Measurements from ENCODE around the gene DPP8. TPM values are rescaled to one million over a fixed set of nuclear protein-coding genes. Genes with fewer than 3 reads are reported as not detected.

Gene DPP8
- total RNA-seq, 3 donors from 2014 or later (not counting 1 experiment from before 2014, with no cell fraction given), result 51.7 to 64.8 (median 62.4) TPM

- TF ChIP-seq, protein P1, sequence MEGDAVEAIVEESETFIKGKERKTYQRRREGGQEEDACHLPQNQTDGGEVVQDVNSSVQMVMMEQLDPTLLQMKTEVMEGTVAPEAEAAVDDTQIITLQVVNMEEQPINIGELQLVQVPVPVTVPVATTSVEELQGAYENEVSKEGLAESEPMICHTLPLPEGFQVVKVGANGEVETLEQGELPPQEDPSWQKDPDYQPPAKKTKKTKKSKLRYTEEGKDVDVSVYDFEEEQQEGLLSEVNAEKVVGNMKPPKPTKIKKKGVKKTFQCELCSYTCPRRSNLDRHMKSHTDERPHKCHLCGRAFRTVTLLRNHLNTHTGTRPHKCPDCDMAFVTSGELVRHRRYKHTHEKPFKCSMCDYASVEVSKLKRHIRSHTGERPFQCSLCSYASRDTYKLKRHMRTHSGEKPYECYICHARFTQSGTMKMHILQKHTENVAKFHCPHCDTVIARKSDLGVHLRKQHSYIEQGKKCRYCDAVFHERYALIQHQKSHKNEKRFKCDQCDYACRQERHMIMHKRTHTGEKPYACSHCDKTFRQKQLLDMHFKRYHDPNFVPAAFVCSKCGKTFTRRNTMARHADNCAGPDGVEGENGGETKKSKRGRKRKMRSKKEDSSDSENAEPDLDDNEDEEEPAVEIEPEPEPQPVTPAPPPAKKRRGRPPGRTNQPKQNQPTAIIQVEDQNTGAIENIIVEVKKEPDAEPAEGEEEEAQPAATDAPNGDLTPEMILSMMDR (IDR thresholded peaks at IDR 0.05), result no peak
- H3K4me1 ChIP-seq (ENCODE audit: control insufficient read depth, insufficient read depth, low read length), result peaks cover 10% of the 10 kb centered on the region
- DNase-seq (no peak), ATAC-seq (peak in 1 of 3 donors; percentile 27)
- H3K27me3 Mint-ChIP-seq (ENCODE audit: low read depth in 2 of 2), result no peaks in the 10 kb centered on the region
- H3K4me3 ChIP-seq (ENCODE audit: low read length), result no peak overlapping the region
- intact Hi-C loops (cut with micrococcal nuclease), result no loop called here
- no peaks in the 10 kb centered on the region for H3K36me3 Mint-ChIP-seq
- no peaks in the 10 kb centered on the region for H3K27me3 ChIP-seq (ENCODE audit: control insufficient read depth, insufficient read depth, low read length)
- H3K4me1 Mint-ChIP-seq, result peaks cover 13 to 18% of the 10 kb centered on the region in 2 donors
- WGBS (ENCODE audit: insufficient coverage), result 79% methylated on average over 4 of the region's 7 CpGs
- peak overlapping the region; percentile 51 for H3K4me3 Mint-ChIP-seq
- H3K27ac ChIP-seq (ENCODE audit: low read length), result peak overlapping the region; percentile 5
- H3K9me3 ChIP-seq (ENCODE audit: control insufficient read depth, insufficient read depth, low read length), result no peaks in the 10 kb centered on the region
- H3K36me3 ChIP-seq (ENCODE audit: control insufficient read depth, insufficient read depth, low read length), result no peaks in the 10 kb centered on the region
- H3K27ac Mint-ChIP-seq, result peak overlapping the region; percentile 69 to 85
- no peaks in the 10 kb centered on the region for H3K9me3 Mint-ChIP-seq
These were observed 3.9 kb upstream of the DPP8 start for GRCh38 chr15:65521350-65521749.

- no peak for ATAC-seq
- Mint-ChIP-seq H3K9me3 (no peaks in the 10 kb centered on the region), H3K4me1 (peaks cover 25 to 35% of the 10 kb centered on the region in 2 donors), H3K36me3 (no peaks in the 10 kb centered on the region), H3K27me3 (ENCODE audit: low read depth in 2 of 2) (no peaks in the 10 kb centered on the region), H3K4me3 (peak overlapping the region; percentile 50), H3K27ac (peak overlapping the region in 1 of 2 donors; percentile 89)
- H3K36me3 ChIP-seq (ENCODE audit: control insufficient read depth, insufficient read depth, low read length), result peaks cover 3% of the 10 kb centered on the region
- no peak overlapping the region for H3K27ac ChIP-seq (ENCODE audit: low read length)
- H3K4me3 ChIP-seq (ENCODE audit: low read length), result no peak overlapping the region
- H3K27me3 ChIP-seq (ENCODE audit: control insufficient read depth, insufficient read depth, low read length), result no peaks in the 10 kb centered on the region
- DNase-seq, result no peak
- H3K4me1 ChIP-seq (ENCODE audit: control insufficient read depth, insufficient read depth, low read length), result peaks cover 12% of the 10 kb centered on the region
- WGBS (ENCODE audit: insufficient coverage), result 93% methylated on average over 3 of the region's 4 CpGs
- intact Hi-C loops (cut with micrococcal nuclease), result no loop called here
- H3K9me3 ChIP-seq (ENCODE audit: control insufficient read depth, insufficient read depth, low read length), result no peaks in the 10 kb centered on the region
- TF ChIP-seq, protein P1 (IDR thresholded peaks at IDR 0.05), result no peak
These were observed 1.3 kb upstream of the DPP8 start for GRCh38 chr15:65518633-65519285.

- Mint-ChIP-seq H3K27me3 (ENCODE audit: low read depth in 2 of 2) (no peaks in the 10 kb centered on the region), H3K9me3 (no peaks in the 10 kb centered on the region), H3K27ac (peak overlapping the region; percentile 85 to 89), H3K36me3 (no peaks in the 10 kb centered on the region), H3K4me3 (peak overlapping the region; percentile 88), H3K4me1 (peaks cover 34 to 44% of the 10 kb centered on the region in 2 donors)
- peaks cover 17% of the 10 kb centered on the region for H3K4me1 ChIP-seq (ENCODE audit: control insufficient read depth, insufficient read depth, low read length)
- no peaks in the 10 kb centered on the region for H3K9me3 ChIP-seq (ENCODE audit: control insufficient read depth, insufficient read depth, low read length)
- peak overlapping the region; percentile 80 for H3K4me3 ChIP-seq (ENCODE audit: low read length)
- H3K27ac ChIP-seq (ENCODE audit: low read length), result peak overlapping the region; percentile 82
- WGBS (ENCODE audit: insufficient coverage), result 48% methylated on average over 7 of the region's 8 CpGs
- ATAC-seq (no peak), DNase-seq (no peak)
- no peaks in the 10 kb centered on the region for H3K27me3 ChIP-seq (ENCODE audit: control insufficient read depth, insufficient read depth, low read length)
- intact Hi-C loops (cut with micrococcal nuclease), result loop anchor here (1.0 kb wide), 1 partner anchor 351 kb away; the partner anchor contains the start of gene RAB11A
- TF ChIP-seq, protein P1 (IDR thresholded peaks at IDR 0.05), result peak; percentile 47
- H3K36me3 ChIP-seq (ENCODE audit: control insufficient read depth, insufficient read depth, low read length), result peaks cover 3% of the 10 kb centered on the region
These were observed 348 bp upstream of the DPP8 start for GRCh38 chr15:65517866-65518207.
